MM.1S (cell line): ENCODE data around the gene KLHL13.
"Not testable (repeated sequence)": the region's sequence is repeated elsewhere in the genome, so short reads cannot be mapped to it uniquely, and the experiment has no call there.

Source experiments
- DNase-seq: peaks from one replicate; pipeline ENCODE4 v3.0.0-alpha.2; 2015
- H2AFZ ChIP-seq: fragments of 300-600 bp; sonication (generic); 2 replicates; pipeline ENCODE4 v1.6.0; 2016; ENCODE audit warnings: antibody characterized with exemption, low read length
- H3F3A ChIP-seq: fragments of 300-600 bp; sonication (generic); 2 replicates; pipeline ENCODE4 v1.6.1; 2016; ENCODE audit warnings: mild to moderate bottlenecking, antibody characterized with exemption, low read length, moderate library complexity, mixed read lengths; ENCODE audit not compliant: insufficient read depth
- H3K27ac ChIP-seq: fragments of 300-600 bp; sonication (generic); 2 replicates; pipeline ENCODE4 v1.5.1; 2016; ENCODE audit warnings: mild to moderate bottlenecking, low read length
- H3K27me3 ChIP-seq: fragments of 300-600 bp; sonication (generic); replicated peaks from 2 replicates; pipeline ENCODE4 v1.6.0; 2016; ENCODE audit warnings: low read length; ENCODE audit not compliant: insufficient read depth
- H3K36me3 ChIP-seq: fragments of 300-600 bp; sonication (generic); replicated peaks from 2 replicates; pipeline ENCODE4 v1.6.1; 2016; ENCODE audit warnings: mild to moderate bottlenecking, low read length, mixed read lengths; ENCODE audit not compliant: insufficient read depth
- H3K4me1 ChIP-seq: fragments of 300-600 bp; sonication (generic); 2 replicates; pipeline ENCODE4 v1.6.1; 2016; ENCODE audit warnings: low read length, mixed read lengths
- H3K4me2 ChIP-seq: fragments of 300-600 bp; sonication (generic); 2 replicates; pipeline ENCODE4 v1.6.0; 2016; ENCODE audit warnings: low read depth, low read length
- H3K4me3 ChIP-seq: fragments of 300-600 bp; sonication (generic); 2 replicates; pipeline ENCODE4 v1.5.1; 2016; ENCODE audit warnings: low read length, mixed read lengths
- H3K79me2 ChIP-seq: fragments of 300-600 bp; sonication (generic); 2 replicates; pipeline ENCODE4 v1.6.1; 2016; ENCODE audit warnings: mixed run types, low read length, mixed read lengths
- H3K9ac ChIP-seq: fragments of 300-600 bp; sonication (generic); 2 replicates; pipeline ENCODE4 v1.6.1; 2016; ENCODE audit warnings: low read length, mixed read lengths
- H3K9me2 ChIP-seq: fragments of 300-600 bp; sonication (generic); replicated peaks from 2 replicates; pipeline ENCODE4 v1.6.1; 2016; ENCODE audit warnings: mild to moderate bottlenecking, low read length, mixed read lengths; ENCODE audit not compliant: insufficient read depth
- H3K9me3 ChIP-seq: fragments of 300-600 bp; sonication (generic); replicated peaks from 2 replicates; pipeline ENCODE4 v1.6.1; 2016; ENCODE audit warnings: mild to moderate bottlenecking, low read length, mixed read lengths; ENCODE audit not compliant: insufficient read depth
- H4K20me1 ChIP-seq: fragments of 300-600 bp; sonication (generic); 2 replicates; pipeline ENCODE4 v1.6.1; 2016; ENCODE audit warnings: mild to moderate bottlenecking, low read length, moderate library complexity, mixed read lengths; ENCODE audit not compliant: insufficient read depth
- EZH2 ChIP-seq: fragments of 300-600 bp; sonication (generic); optimal IDR thresholded peaks from 2 replicates; pipeline ENCODE3; 2017; ENCODE audit warnings: low read depth, mild to moderate bottlenecking, antibody characterized with exemption, low read length, mixed read lengths
- EZH2phosphoT487 ChIP-seq: fragments of 300-600 bp; sonication (generic); IDR thresholded peaks from 2 replicates; pipeline ENCODE4 v1.6.1; 2018; ENCODE audit warnings: antibody characterized with exemption, low read length
- TF ChIP-seq, protein P1 (sequence below): fragments of 300-600 bp; sonication (generic); IDR thresholded peaks from 2 replicates; pipeline ENCODE4 v1.5.1; 2016; ENCODE audit warnings: antibody characterized with exemption, low read length, mixed read lengths

Gene KLHL13

DNA sequence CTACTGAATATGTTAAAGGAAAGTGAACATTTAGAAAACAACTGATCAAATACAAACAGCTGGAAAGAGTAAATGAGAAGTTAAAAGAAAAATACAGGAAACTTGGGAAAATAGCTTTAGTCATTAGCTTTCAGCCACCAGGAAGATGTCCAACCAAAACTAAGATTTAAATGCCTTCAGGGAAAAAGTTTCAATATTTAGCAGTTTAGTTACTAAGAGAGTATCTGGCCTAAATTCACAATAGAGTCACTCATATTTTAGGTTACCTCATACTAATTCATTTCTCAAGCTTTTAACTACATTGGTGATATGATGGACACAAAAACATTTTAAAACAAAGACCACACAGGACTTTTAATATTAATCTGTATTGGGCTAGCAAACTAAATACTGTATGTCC, 13.1 kb upstream of the KLHL13 start:
- DNase-seq = no peak
- no peak overlapping the region for H3K27ac ChIP-seq
- no peaks in the 10 kb centered on the region for H3K79me2 ChIP-seq
- H3K9me2 ChIP-seq = no peaks in the 10 kb centered on the region
- no peaks in the 10 kb centered on the region for H3K27me3 ChIP-seq
- H3F3A ChIP-seq = no peaks in the 10 kb centered on the region
- no peak overlapping the region for H3K4me3 ChIP-seq
- H4K20me1 ChIP-seq = no peaks in the 10 kb centered on the region
- TF ChIP-seq, protein P1, sequence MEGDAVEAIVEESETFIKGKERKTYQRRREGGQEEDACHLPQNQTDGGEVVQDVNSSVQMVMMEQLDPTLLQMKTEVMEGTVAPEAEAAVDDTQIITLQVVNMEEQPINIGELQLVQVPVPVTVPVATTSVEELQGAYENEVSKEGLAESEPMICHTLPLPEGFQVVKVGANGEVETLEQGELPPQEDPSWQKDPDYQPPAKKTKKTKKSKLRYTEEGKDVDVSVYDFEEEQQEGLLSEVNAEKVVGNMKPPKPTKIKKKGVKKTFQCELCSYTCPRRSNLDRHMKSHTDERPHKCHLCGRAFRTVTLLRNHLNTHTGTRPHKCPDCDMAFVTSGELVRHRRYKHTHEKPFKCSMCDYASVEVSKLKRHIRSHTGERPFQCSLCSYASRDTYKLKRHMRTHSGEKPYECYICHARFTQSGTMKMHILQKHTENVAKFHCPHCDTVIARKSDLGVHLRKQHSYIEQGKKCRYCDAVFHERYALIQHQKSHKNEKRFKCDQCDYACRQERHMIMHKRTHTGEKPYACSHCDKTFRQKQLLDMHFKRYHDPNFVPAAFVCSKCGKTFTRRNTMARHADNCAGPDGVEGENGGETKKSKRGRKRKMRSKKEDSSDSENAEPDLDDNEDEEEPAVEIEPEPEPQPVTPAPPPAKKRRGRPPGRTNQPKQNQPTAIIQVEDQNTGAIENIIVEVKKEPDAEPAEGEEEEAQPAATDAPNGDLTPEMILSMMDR = no peak
- TF ChIP-seq EZH2phosphoT487 (no peak), EZH2 (no peak)
- H3K36me3 ChIP-seq = no peaks in the 10 kb centered on the region
- no peak overlapping the region for H2AFZ ChIP-seq
- no peaks in the 10 kb centered on the region for H3K9me3 ChIP-seq
- H3K9ac ChIP-seq = no peak overlapping the region
- no peak overlapping the region for H3K4me2 ChIP-seq
- no peaks in the 10 kb centered on the region for H3K4me1 ChIP-seq

DNA sequence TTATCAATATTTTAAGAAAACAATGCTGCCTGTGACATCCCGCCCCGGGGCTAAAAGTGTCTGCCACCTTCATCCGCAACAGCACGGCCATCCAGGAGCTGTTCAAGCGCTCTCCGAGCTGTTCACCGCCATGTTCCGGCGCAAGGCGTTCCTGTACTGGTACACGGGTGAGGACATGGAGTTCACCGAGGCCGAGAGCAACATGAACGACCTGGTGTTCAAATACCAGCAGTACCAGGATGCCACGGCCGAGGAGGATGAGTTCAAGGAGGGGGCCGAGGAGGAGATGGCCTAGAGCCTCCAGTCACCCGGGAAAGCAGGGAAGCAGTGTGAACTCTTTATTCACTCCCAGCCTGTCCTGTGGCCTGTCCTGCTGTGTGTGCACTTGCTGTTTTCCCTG, 12.1 kb upstream of the KLHL13 start:
- Histone ChIP-seq H2AFZ (no peak overlapping the region), H3K27me3 (no peaks in the 10 kb centered on the region), H4K20me1 (no peaks in the 10 kb centered on the region), H3K9ac (no peak overlapping the region), H3K27ac (no peak overlapping the region), H3K9me3 (no peaks in the 10 kb centered on the region), H3K9me2 (no peaks in the 10 kb centered on the region), H3F3A (no peaks in the 10 kb centered on the region), H3K4me3 (no peak overlapping the region), H3K36me3 (no peaks in the 10 kb centered on the region), H3K79me2 (no peaks in the 10 kb centered on the region), H3K4me2 (no peak overlapping the region), H3K4me1 (no peaks in the 10 kb centered on the region)
- no peak for DNase-seq
- TF ChIP-seq EZH2 (no peak), EZH2phosphoT487 (no peak)
- TF ChIP-seq, protein P1 = no peak

DNA sequence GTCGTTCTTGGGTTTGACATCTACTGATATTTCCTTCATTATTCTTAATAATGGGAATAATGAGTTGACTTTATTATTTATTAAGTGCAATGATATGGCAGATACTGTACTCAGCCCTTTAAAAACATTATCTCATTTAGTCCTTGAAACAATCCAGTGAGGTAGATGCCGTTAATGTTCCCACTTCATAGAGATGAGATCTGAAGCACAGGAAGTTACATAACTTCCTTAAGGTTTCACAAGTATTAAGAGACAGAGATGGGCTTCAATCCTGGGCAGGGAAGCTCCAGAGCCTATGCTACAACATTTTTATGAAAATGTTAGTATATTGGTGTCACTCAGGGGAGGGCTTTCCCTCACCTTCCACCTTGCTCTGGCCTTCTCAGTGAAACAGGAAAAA, 9.7 kb upstream of the KLHL13 start:
- H3K4me1 ChIP-seq = no peaks in the 10 kb centered on the region
- no peaks in the 10 kb centered on the region for H3K9me3 ChIP-seq
- H3K36me3 ChIP-seq = no peaks in the 10 kb centered on the region
- no peaks in the 10 kb centered on the region for H3K79me2 ChIP-seq
- H3K9me2 ChIP-seq = no peaks in the 10 kb centered on the region
- no peaks in the 10 kb centered on the region for H3K27me3 ChIP-seq
- H2AFZ ChIP-seq = no peak overlapping the region
- no peak overlapping the region for H3K27ac ChIP-seq
- H3K4me3 ChIP-seq = no peak overlapping the region
- H3K4me2 ChIP-seq = no peak overlapping the region
- no peak for DNase-seq
- TF ChIP-seq EZH2phosphoT487 = no peak
- no peak for TF ChIP-seq EZH2
- TF ChIP-seq, protein P1 = no peak
- H3F3A ChIP-seq = no peaks in the 10 kb centered on the region
- H3K9ac ChIP-seq = no peak overlapping the region
- H4K20me1 ChIP-seq = no peaks in the 10 kb centered on the region

DNA sequence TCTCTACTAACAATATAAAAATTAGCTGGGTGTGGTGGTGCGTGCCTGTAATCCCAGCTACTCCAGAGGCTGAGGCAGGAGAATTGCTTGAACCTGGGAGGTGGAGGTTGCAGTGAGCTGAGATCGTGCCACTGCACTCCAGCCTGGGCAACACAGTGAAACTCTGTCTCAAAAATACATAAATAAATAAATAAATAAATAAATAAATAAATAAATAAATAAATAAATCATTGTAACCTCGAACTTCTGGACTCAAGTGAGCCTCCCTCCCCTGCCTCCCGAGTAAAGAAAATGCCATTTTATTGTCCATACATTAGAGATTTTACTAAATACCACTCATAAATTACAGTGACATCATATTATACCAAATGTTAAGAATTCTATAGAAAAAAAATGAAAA, 7.6 kb upstream of the KLHL13 start:
- DNase-seq, H3K9ac ChIP-seq, H3K36me3 ChIP-seq, H3F3A ChIP-seq, H3K4me3 ChIP-seq, H3K27ac ChIP-seq, H2AFZ ChIP-seq, H3K4me1 ChIP-seq, H3K9me2 ChIP-seq, H3K27me3 ChIP-seq, H3K79me2 ChIP-seq, H3K4me2 ChIP-seq, H4K20me1 ChIP-seq, H3K9me3 ChIP-seq: not testable (repeated sequence)
